Amniotic stem cell (primary cell): ENCODE results near the gene NRG2.

ENCODE experiments used
- DNase-seq: peaks from one replicate; lab custom pipeline; 2025; lab: John Stamatoyannopoulos, UW

NRG2 gene

GRCh38 chr5:139946440-139946839 is 96.7 kb downstream of the NRG2 start:
- DNase-seq, result no peak

- no peak for DNase-seq
Measured at GRCh38 chr5:139946006-139946405, 97.1 kb downstream of the NRG2 start.

- no peak for DNase-seq
Measured at GRCh38 chr5:139942243-139942642, 100.9 kb downstream of the NRG2 start.

GRCh38 chr5:139930406-139930805 is 112.7 kb downstream of the NRG2 start:
- DNase-seq, result no peak

- no peak for DNase-seq
Measured at GRCh38 chr5:139926797-139927503, 116.1 kb downstream of the NRG2 start.

- DNase-seq, result no peak
Measured at GRCh38 chr5:139925650-139926640, 117.2 kb downstream of the NRG2 start.

- DNase-seq, result no peak
Measured at GRCh38 chr5:139925216-139925562, 117.9 kb downstream of the NRG2 start.

GRCh38 chr5:139924294-139925215 is 118.5 kb downstream of the NRG2 start:
- DNase-seq, result no peak

- DNase-seq, result no peak
Measured at GRCh38 chr5:139919308-139919707, 123.8 kb downstream of the NRG2 start.

- DNase-seq, result no peak
Measured at GRCh38 chr5:139915834-139916233, 127.3 kb downstream of the NRG2 start.

- DNase-seq, result no peak
Measured at GRCh38 chr5:139915266-139915665, 127.8 kb downstream of the NRG2 start.

- DNase-seq, result no peak
Measured at GRCh38 chr5:139914218-139914807, 128.8 kb downstream of the NRG2 start.

GRCh38 chr5:139912804-139913203 is 130.3 kb downstream of the NRG2 start:
- no peak for DNase-seq

GRCh38 chr5:139912158-139912557 is 130.9 kb downstream of the NRG2 start:
- DNase-seq, result no peak

- DNase-seq, result no peak
Measured at GRCh38 chr5:139911425-139912120, 131.5 kb downstream of the NRG2 start.

- no peak for DNase-seq
Measured at GRCh38 chr5:139910901-139911300, 132.2 kb downstream of the NRG2 start.

GRCh38 chr5:139910036-139910435 is 133.1 kb downstream of the NRG2 start:
- DNase-seq, result no peak

GRCh38 chr5:139908749-139909148 is 134.3 kb downstream of the NRG2 start:
- no peak for DNase-seq

GRCh38 chr5:139906661-139907060 is 136.4 kb downstream of the NRG2 start:
- no peak for DNase-seq

GRCh38 chr5:139904816-139905661 is 138.1 kb downstream of the NRG2 start:
- DNase-seq, result no peak
